Panc1 (cell line): Measurements from ENCODE around the gene PGLYRP3. TPM values are rescaled to one million over a fixed set of nuclear protein-coding genes. Genes with fewer than 3 reads are reported as not detected.

ENCODE experiments used
- ATAC-seq: fragments of 200-7000 bp; cut with Tn5 transposase; 2 replicates; pipeline ENCODE4 v1.9.1; 2020; ENCODE audit warnings: mild to moderate bottlenecking, moderate library complexity
- BruUV-seq: library from RNA; stranded (reverse); fragments of 400-500 nt; replicated peaks from 2 replicates; lab custom pipeline; 2021; lab: Mats Ljungman, UMichigan
- CTCF ChIA-PET: fragments of 300-600 bp; sonication (Branson Sonifier 250); formaldehyde crosslinking; loops from one replicate; lab custom pipeline; 2022; ENCODE audit warnings: antibody characterized with exemption; lab: Charles Lee
- POLR2A ChIA-PET: fragments of 300-600 bp; sonication (Branson Sonifier 250); formaldehyde crosslinking; loops from one replicate; lab custom pipeline; 2022; ENCODE audit warnings: antibody characterized with exemption; lab: Charles Lee
- DNase-seq: peaks from one replicate; pipeline ENCODE4 v3.0.0-alpha.2; 2010; ENCODE audit warnings: low read depth, low spot score
- H3K27ac ChIP-seq: 2 replicates; pipeline ENCODE4 v1.5.1; 2011; ENCODE audit warnings: mild to moderate bottlenecking, low read length, inconsistent platforms
- H3K27me3 ChIP-seq: fragments of 200-500 bp; sonication (Bioruptor generic); 2 replicates; pipeline ENCODE4 v1.6.0; 2014; ENCODE audit warnings: low read length, inconsistent platforms; ENCODE audit not compliant: control insufficient read depth, insufficient read depth
- H3K36me3 ChIP-seq: fragments of 200-500 bp; sonication (Bioruptor generic); 2 replicates; pipeline ENCODE4 v1.5.1; 2014; ENCODE audit warnings: inconsistent platforms, mild to moderate bottlenecking, low read length, moderate library complexity; ENCODE audit not compliant: control insufficient read depth, insufficient read depth
- H3K4me1 ChIP-seq: 2 replicates; pipeline ENCODE4 v1.5.1; 2011; ENCODE audit warnings: inconsistent platforms, mild to moderate bottlenecking, low read length, moderate library complexity; ENCODE audit not compliant: control insufficient read depth, insufficient read depth
- H3K4me3 ChIP-seq, 2 experiments: 2 replicates each; pipeline ENCODE4 v1.5.1; 2011 to 2012; ENCODE audit warnings: low read depth in 2 of 2, low read length in 2 of 2, mild to moderate bottlenecking in 2 of 2, inconsistent platforms in 1 of 2, moderate library complexity in 1 of 2
- H3K9me3 ChIP-seq: fragments of 200-500 bp; sonication (Bioruptor generic); 2 replicates; pipeline ENCODE4 v1.5.1; 2014; ENCODE audit warnings: low read depth, mild to moderate bottlenecking, inconsistent platforms, low read length, moderate library complexity; ENCODE audit not compliant: control insufficient read depth, insufficient read depth
- POLR2AphosphoS5 ChIP-seq: IDR thresholded peaks from 2 replicates; pipeline ENCODE4 v1.6.1; 2012; ENCODE audit warnings: mild to moderate bottlenecking, low read depth, low read length, moderate library complexity
- REST ChIP-seq, 2 experiments: IDR thresholded peaks; 2 replicates each; pipeline ENCODE4 v1.6.1; 2011 to 2012; ENCODE audit warnings: low read depth in 2 of 2, control low read depth in 1 of 2, low read length in 1 of 2, mild to moderate bottlenecking in 1 of 2, moderate library complexity in 1 of 2; ENCODE audit not compliant: insufficient read depth in 1 of 2
- SIN3A ChIP-seq: IDR thresholded peaks from 2 replicates; pipeline ENCODE4 v1.6.1; 2012; ENCODE audit warnings: low read depth, mild to moderate bottlenecking, low read length, moderate library complexity, borderline replicate concordance; ENCODE audit not compliant: insufficient read depth
- TCF7L2 ChIP-seq: IDR thresholded peaks from 2 replicates; pipeline ENCODE4 v1.6.1; 2011; ENCODE audit warnings: mild to moderate bottlenecking, low read depth, low read length, inconsistent platforms
- in situ Hi-C: cut with HindIII; loops from 2 replicates; pipeline ENCODE4 v1.10.0; 2016; ENCODE audit warnings: low sequenced_read_pairs, low pct_unique_long_range_greater_than_20kb
- intact Hi-C: fragments of 100-400 bp; cut with micrococcal nuclease; formaldehyde crosslinking; loops from one replicate; pipeline ENCODE4 v1.10.0; 2022; ENCODE audit not compliant: unreplicated experiment
- total RNA-seq: library from RNA; stranded (reverse); gene quantifications from one replicate; pipeline ENCODE4 v1.2.1, GENCODE V29; 2021; ENCODE audit not compliant: unreplicated experiment
- TF ChIP-seq, protein P1 (sequence below): fragments of 450-650 bp; IDR thresholded peaks from 2 replicates; pipeline ENCODE4 v1.5.1; 2017; ENCODE audit warnings: mild to moderate bottlenecking

The PGLYRP3 gene
- total RNA-seq, 1 experiment from 2014 or later = not detected

DNA sequence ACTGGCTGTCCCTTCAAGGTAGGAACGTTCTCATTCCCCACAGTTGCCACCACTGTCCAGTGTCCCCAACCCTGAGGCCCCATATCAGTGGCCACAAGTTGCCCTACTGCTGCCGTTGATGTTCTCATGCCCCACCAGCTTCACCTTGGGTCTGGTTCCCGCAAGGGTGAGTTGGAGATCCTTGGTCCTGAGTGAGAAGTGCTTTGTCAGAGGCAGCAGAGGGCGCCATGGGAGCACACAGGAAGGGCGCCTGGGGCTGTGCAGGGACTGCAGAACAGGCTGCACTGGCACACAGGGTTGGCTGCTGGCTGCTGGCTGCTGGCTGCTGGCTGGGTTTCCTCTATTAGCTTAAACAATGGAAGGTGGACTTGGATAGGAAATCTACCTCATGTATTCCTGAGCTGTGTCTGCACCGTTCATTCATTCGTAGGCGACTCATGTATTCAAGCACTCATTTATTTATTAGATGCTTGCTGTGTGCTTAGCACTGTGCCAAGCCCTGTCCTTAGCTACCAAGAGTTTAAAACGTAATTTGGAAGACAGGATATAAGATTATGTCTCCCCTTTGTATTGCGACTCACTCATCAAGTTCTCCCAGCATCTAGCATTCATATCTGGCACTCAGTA lies 42.8 kb upstream of the PGLYRP3 start:
- in situ Hi-C loops (loop anchor here (10.0 to 25.0 kb wide), 2 partner anchors 139 to 257 kb away; partner anchors contain the start of genes S100A14 and S100A16), intact Hi-C loops (no loop called here)
- Histone ChIP-seq H3K9me3 (no peaks in the 10 kb centered on the region), H3K36me3 (no peaks in the 10 kb centered on the region), H3K4me3 (no peak overlapping the region), H3K4me1 (0 out of 2 replicates have a peak, but pooled peaks cover 3% of the 10 kb centered on the region), H3K27me3 (peaks cover 10% of the 10 kb centered on the region), H3K27ac (no peak overlapping the region)
- BruUV-seq = no TSS peak
- TF ChIP-seq, protein P1, sequence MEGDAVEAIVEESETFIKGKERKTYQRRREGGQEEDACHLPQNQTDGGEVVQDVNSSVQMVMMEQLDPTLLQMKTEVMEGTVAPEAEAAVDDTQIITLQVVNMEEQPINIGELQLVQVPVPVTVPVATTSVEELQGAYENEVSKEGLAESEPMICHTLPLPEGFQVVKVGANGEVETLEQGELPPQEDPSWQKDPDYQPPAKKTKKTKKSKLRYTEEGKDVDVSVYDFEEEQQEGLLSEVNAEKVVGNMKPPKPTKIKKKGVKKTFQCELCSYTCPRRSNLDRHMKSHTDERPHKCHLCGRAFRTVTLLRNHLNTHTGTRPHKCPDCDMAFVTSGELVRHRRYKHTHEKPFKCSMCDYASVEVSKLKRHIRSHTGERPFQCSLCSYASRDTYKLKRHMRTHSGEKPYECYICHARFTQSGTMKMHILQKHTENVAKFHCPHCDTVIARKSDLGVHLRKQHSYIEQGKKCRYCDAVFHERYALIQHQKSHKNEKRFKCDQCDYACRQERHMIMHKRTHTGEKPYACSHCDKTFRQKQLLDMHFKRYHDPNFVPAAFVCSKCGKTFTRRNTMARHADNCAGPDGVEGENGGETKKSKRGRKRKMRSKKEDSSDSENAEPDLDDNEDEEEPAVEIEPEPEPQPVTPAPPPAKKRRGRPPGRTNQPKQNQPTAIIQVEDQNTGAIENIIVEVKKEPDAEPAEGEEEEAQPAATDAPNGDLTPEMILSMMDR = peak; percentile 88
- TF ChIP-seq POLR2AphosphoS5 (no peak), REST (IDR thresholded peaks at IDR 0.05; ENCODE audit: insufficient read depth in 1 of 2, low read depth in 2 of 2, low read length in 1 of 2) (no peak), TCF7L2 (no peak)
- ATAC-seq (peak; percentile 95), DNase-seq (no peak)
- ChIA-PET POLR2A (no interaction called here), CTCF (interaction anchor here (0.6 to 1.8 kb wide), 6 partner anchors 135 to 155 kb away, joined by 3 to 24 read pairs (median 5); no protein-coding TSS in a partner anchor)

- H3K27ac ChIP-seq = no peak overlapping the region
- H3K9me3 ChIP-seq = no peaks in the 10 kb centered on the region
- peaks cover 10% of the 10 kb centered on the region for H3K27me3 ChIP-seq
- ATAC-seq (no peak), DNase-seq (no peak)
- no TSS peak for BruUV-seq
- 0 out of 2 replicates have a peak, but pooled peaks cover 3% of the 10 kb centered on the region for H3K4me1 ChIP-seq
- no peaks in the 10 kb centered on the region for H3K36me3 ChIP-seq
- CTCF ChIA-PET = interaction anchor here (0.6 to 2.4 kb wide), 8 partner anchors 136 to 214 kb away, joined by 3 to 26 read pairs (median 6); no protein-coding TSS in a partner anchor
- in situ Hi-C loops (loop anchor here (10.0 to 25.0 kb wide), 2 partner anchors 140 to 258 kb away; partner anchors contain the start of genes S100A14 and S100A16), intact Hi-C loops (no loop called here)
- no peak for TF ChIP-seq SIN3A
- TF ChIP-seq TCF7L2 = no peak
- no peak for TF ChIP-seq POLR2AphosphoS5
- TF ChIP-seq, protein P1 = no peak
- TF ChIP-seq REST (IDR thresholded peaks at IDR 0.05; ENCODE audit: insufficient read depth in 1 of 2, low read depth in 2 of 2, low read length in 1 of 2) = no peak
- no peak overlapping the region for H3K4me3 ChIP-seq
- POLR2A ChIA-PET = no interaction called here
These were observed 41.9 kb upstream of the PGLYRP3 start for GRCh38 chr1:153354515-153355193.
